H1 (cell line): ENCODE results near the gene ADARB2. TPM values are rescaled to one million over a fixed set of nuclear protein-coding genes. Genes with fewer than 3 reads are reported as not detected.

ENCODE experiments used
- ATF3 ChIP-seq: IDR thresholded peaks from 2 replicates; pipeline ENCODE4 v1.6.1; 2011; ENCODE audit warnings: low read depth, mild to moderate bottlenecking, low read length; ENCODE audit not compliant: insufficient read depth
- GABPA ChIP-seq: IDR thresholded peaks from 2 replicates; pipeline ENCODE4 v1.6.1; 2011; ENCODE audit warnings: mild to moderate bottlenecking, low read length, moderate library complexity, borderline replicate concordance; ENCODE audit not compliant: insufficient read depth
- KDM5A ChIP-seq: fragments of 200-600 bp; IDR thresholded peaks from 2 replicates; pipeline ENCODE4 v1.7.1; 2012; ENCODE audit warnings: mild to moderate bottlenecking, low read length, inconsistent platforms, mixed read lengths
- SIX5 ChIP-seq: IDR thresholded peaks from 2 replicates; pipeline ENCODE4 v1.6.1; 2011; ENCODE audit warnings: mild to moderate bottlenecking, low read depth, low read length
- polyA plus RNA-seq, 7 experiments: library from polyadenylated mRNA; depleted of rRNA in 3 of 7; stranded (reverse) in 5 of 7; unstranded in 2 of 7; fragments of >200 nt in 5 of 7; fragments of 200-250 nt in 2 of 7; gene quantifications; 1 replicate in 5 of 7; 2 replicates in 1 of 7; 4 replicates in 1 of 7; pipeline versions ENCODE4 v1.2.1 to v1.2.3, GENCODE V29; 2011 to 2013; ENCODE audit warnings: missing spikeins in 2 of 7, mixed read lengths in 2 of 7
- total RNA-seq: library from RNA; stranded (reverse); fragmentation: NEBNext Ultra II Directional; extraction: Animal tissue kit (Norgen Biotek cat#: 25700); gene quantifications from 2 replicates; pipeline ENCODE4 v1.2.1, GENCODE V29; 2021
- TF ChIP-seq, protein P1 (sequence below): IDR thresholded peaks from 2 replicates; pipeline ENCODE4 v1.6.1; 2012; ENCODE audit warnings: low read length, inconsistent platforms

ADARB2 gene
- total and polyA plus RNA-seq, 2 of the 8 experiments (the other 6 are each of a cell fraction or from before 2014, with no cell fraction given): 2.2 to 2.8 TPM

DNA sequence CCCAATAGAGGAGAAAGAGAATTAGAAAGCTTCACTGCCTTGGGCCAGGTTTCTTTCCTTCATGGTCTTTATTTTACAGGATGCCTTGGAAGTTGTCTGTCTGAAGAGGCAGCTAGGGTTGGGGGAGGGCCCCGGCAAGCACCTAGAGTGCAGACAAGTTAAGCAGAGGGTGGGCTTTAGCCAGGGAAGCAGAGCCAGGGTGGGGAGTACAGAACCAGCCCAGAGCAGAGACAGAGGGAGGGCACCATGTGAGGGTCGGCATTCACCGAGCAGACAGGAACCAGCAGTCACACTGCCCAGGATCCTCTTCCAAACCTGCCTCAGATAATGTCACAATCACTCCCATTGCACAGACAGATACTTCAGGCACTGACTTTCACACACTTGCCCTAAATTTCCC is 75.9 kb downstream of the ADARB2 start (continued):
- TF ChIP-seq GABPA (no peak), ATF3 (no peak), SIX5 (no peak), KDM5A (no peak)
- TF ChIP-seq, protein P1, sequence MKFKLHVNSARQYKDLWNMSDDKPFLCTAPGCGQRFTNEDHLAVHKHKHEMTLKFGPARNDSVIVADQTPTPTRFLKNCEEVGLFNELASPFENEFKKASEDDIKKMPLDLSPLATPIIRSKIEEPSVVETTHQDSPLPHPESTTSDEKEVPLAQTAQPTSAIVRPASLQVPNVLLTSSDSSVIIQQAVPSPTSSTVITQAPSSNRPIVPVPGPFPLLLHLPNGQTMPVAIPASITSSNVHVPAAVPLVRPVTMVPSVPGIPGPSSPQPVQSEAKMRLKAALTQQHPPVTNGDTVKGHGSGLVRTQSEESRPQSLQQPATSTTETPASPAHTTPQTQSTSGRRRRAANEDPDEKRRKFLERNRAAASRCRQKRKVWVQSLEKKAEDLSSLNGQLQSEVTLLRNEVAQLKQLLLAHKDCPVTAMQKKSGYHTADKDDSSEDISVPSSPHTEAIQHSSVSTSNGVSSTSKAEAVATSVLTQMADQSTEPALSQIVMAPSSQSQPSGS: no peak
